ENCODE data around the gene CARHSP1. TPM values are rescaled to one million over a fixed set of nuclear protein-coding genes. Genes with fewer than 3 reads are reported as not detected.

Gene CARHSP1
- total and polyA plus RNA-seq, 9 of the 15 experiments (the other 6 are each of a cell fraction or from before 2014, with no cell fraction given) = 5.8 to 114 (median 41.1) TPM

DNA sequence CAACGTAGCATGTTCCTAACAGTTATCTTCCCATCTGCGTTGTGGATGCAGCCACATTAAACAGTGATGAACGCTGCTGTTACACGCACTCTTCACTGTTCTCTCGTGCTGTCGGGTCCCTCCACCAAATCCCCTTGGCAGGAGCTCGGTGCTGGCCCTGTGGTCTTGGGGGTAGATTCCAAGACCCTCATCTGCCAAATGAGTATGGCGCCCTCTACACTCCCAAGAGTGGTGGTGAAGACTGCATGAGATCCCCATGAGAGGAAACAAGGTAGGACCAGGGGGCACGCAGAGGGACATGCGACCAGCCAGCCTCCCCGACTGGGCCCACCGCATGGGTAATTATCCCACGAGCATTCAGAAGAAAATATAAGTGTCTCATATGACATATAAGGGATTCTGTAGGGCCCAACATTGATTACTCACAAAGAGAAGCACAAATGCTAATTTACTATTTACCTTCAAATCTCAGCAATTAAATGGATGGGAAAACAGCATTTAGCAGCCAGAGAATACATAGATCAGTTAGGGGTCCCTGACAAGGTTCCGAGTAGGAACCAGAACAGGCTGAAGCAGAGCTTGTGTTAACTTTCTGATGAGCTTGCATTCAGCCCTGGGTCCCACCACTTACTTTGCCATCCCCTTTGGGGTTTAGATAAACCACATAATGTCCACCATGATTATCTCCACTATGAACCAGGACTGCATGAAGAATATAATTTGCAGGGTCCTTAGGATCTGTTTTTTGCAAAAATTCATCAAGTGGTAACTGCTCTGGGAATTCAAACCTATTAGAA is 37.2 kb upstream of the CARHSP1 start:
- Histone ChIP-seq H3K4me2 (ENCODE audit: insufficient read depth, low read length) (no peak overlapping the region), H3K9ac (ENCODE audit: insufficient read depth in 1 of 2, low read depth in 2 of 2, low read length in 2 of 2) (no peak overlapping the region), H3K4me1 (replicated peaks in 1 of 2; ENCODE audit: control insufficient read depth in 2 of 2, insufficient read depth in 2 of 2, low read length in 2 of 2) (no peaks in the 10 kb centered on the region), H3K9me1 (ENCODE audit: control insufficient read depth, insufficient read depth, low read length) (no peaks in the 10 kb centered on the region), H3K36me3 (ENCODE audit: control insufficient read depth, insufficient read depth, low read length) (peaks cover 93% of the 10 kb centered on the region), H3K9me3 (replicated peaks; ENCODE audit: control insufficient read depth, insufficient read depth, low read depth, low read length) (no peaks in the 10 kb centered on the region), H2AFZ (ENCODE audit: low read depth, low read length) (no peak overlapping the region), H3K27ac (ENCODE audit: extremely low read depth, low read depth, low read length) (no peak overlapping the region), H3K79me2 (ENCODE audit: control insufficient read depth, insufficient read depth, low read length) (no peaks in the 10 kb centered on the region), H3K4me3 (no peak overlapping the region), H3K27me3 (ENCODE audit: control insufficient read depth in 2 of 2, insufficient read depth in 2 of 2, low read length in 2 of 2) (no peaks in the 10 kb centered on the region), H4K20me1 (replicated peaks; ENCODE audit: control insufficient read depth, insufficient read depth, low read length) (no peaks in the 10 kb centered on the region; the same call in 1 of the 2 replicates)
- POLR2A ChIA-PET = no interaction called here
- peak in 2 of 4 experiments; percentile 41 to 44 for DNase-seq (ENCODE audit: extremely low read depth in 1 of 4, low spot score in 3 of 4)
- FAIRE-seq = no peak
- BruUV-seq (replicated peaks) = no TSS peak
- 95% methylated on average over 13 of the region's 14 CpGs for WGBS (ENCODE audit: insufficient coverage, low coverage, missing lambda C conversion rate)
- intact Hi-C loops (cut with micrococcal nuclease) (loop anchor here (5.0 kb wide), 1 partner anchor 101 kb away; no protein-coding TSS in a partner anchor), in situ Hi-C loops (cut with MboI) (no loop called here)
- ATAC-seq = peak; percentile 63
- CTCF ChIA-PET (ENCODE audit: low intra/inter-chr PET ratio) = interaction anchor here (0.6 kb wide), 1 partner anchor 228 kb away, joined by 3 read pairs; no protein-coding TSS in a partner anchor
- TF ChIP-seq, protein P1, sequence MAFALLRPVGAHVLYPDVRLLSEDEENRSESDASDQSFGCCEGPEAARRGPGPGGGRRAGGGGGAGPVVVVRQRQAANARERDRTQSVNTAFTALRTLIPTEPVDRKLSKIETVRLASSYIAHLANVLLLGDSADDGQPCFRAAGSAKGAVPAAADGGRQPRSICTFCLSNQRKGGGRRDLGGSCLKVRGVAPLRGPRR (CRISPR knock-in tag; IDR thresholded peaks at IDR 0.05) = no peak
- TF ChIP-seq PTRF (tag; IDR thresholded peaks at IDR 0.05) (no peak), BHLHE40 (IDR thresholded peaks at IDR 0.05; ENCODE audit: low read length) (no peak)
- TF ChIP-seq, protein P2, sequence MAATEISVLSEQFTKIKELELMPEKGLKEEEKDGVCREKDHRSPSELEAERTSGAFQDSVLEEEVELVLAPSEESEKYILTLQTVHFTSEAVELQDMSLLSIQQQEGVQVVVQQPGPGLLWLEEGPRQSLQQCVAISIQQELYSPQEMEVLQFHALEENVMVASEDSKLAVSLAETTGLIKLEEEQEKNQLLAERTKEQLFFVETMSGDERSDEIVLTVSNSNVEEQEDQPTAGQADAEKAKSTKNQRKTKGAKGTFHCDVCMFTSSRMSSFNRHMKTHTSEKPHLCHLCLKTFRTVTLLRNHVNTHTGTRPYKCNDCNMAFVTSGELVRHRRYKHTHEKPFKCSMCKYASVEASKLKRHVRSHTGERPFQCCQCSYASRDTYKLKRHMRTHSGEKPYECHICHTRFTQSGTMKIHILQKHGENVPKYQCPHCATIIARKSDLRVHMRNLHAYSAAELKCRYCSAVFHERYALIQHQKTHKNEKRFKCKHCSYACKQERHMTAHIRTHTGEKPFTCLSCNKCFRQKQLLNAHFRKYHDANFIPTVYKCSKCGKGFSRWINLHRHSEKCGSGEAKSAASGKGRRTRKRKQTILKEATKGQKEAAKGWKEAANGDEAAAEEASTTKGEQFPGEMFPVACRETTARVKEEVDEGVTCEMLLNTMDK (IDR thresholded peaks at IDR 0.05; ENCODE audit: borderline replicate concordance, insufficient read depth, low read depth, low read length, poor library complexity, severe bottlenecking) = peak; percentile 18
- TF ChIP-seq, protein P3, sequence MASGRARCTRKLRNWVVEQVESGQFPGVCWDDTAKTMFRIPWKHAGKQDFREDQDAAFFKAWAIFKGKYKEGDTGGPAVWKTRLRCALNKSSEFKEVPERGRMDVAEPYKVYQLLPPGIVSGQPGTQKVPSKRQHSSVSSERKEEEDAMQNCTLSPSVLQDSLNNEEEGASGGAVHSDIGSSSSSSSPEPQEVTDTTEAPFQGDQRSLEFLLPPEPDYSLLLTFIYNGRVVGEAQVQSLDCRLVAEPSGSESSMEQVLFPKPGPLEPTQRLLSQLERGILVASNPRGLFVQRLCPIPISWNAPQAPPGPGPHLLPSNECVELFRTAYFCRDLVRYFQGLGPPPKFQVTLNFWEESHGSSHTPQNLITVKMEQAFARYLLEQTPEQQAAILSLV (tag; IDR thresholded peaks at IDR 0.05) = no peak

Data from K562 (cell line).